Astrocyte (in vitro differentiated cells and primary cell): ENCODE measurements around the gene EFNA2. TPM values are rescaled to one million over a fixed set of nuclear protein-coding genes. Genes with fewer than 3 reads are reported as not detected.

ENCODE experiments used
- DNase-seq: peaks from one replicate; pipeline ENCODE4 v3.0.0-alpha.2; 2010; ENCODE audit warnings: low read depth
- FAIRE-seq: peaks from 2 replicates; lab custom pipeline; 2011; peaks lifted over from hg19 to GRCh38; lab: Jason Lieb, UNC
- H2AFZ ChIP-seq: 2 replicates; pipeline ENCODE4 v1.6.0; 2012; ENCODE audit warnings: low read depth, low read length, inconsistent platforms
- H3K27ac ChIP-seq: 2 replicates; pipeline ENCODE4 v1.5.1; 2011; ENCODE audit warnings: low read depth, low read length, inconsistent platforms
- H3K27me3 ChIP-seq: 2 replicates; pipeline ENCODE4 v1.6.0; 2011; ENCODE audit warnings: low read length, inconsistent platforms; ENCODE audit not compliant: insufficient read depth
- H3K36me3 ChIP-seq: 2 replicates; pipeline ENCODE4 v1.5.1; 2011; ENCODE audit warnings: low read length, inconsistent platforms; ENCODE audit not compliant: insufficient read depth
- H3K4me1 ChIP-seq: 2 replicates; pipeline ENCODE4 v1.5.1; 2011; ENCODE audit warnings: low read length, inconsistent platforms; ENCODE audit not compliant: insufficient read depth
- H3K4me2 ChIP-seq: 2 replicates; pipeline ENCODE4 v1.6.0; 2012; ENCODE audit warnings: low read length, inconsistent platforms
- H3K4me3 ChIP-seq: 2 replicates; pipeline ENCODE4 v1.5.1; 2011; ENCODE audit warnings: low read depth, mild to moderate bottlenecking, low read length, inconsistent platforms; ENCODE audit not compliant: insufficient read depth
- H3K79me2 ChIP-seq: 2 replicates; pipeline ENCODE4 v1.6.0; 2012; ENCODE audit warnings: mild to moderate bottlenecking, low read length, inconsistent platforms; ENCODE audit not compliant: insufficient read depth
- H3K9ac ChIP-seq: 2 replicates; pipeline ENCODE4 v1.6.0; 2012; ENCODE audit warnings: mild to moderate bottlenecking, low read length, inconsistent platforms
- H3K9me3 ChIP-seq: 2 replicates; pipeline ENCODE4 v1.5.1; 2012; ENCODE audit warnings: low read depth, mild to moderate bottlenecking, low read length, inconsistent platforms; ENCODE audit not compliant: insufficient read depth
- H4K20me1 ChIP-seq: 2 replicates; pipeline ENCODE4 v1.6.0; 2012; ENCODE audit warnings: low read length, inconsistent platforms; ENCODE audit not compliant: insufficient read depth
- H3K27ac Mint-ChIP-seq: one replicate; pipeline ENCODE4 v1.8.0; 2021; ENCODE audit warnings: mild to moderate bottlenecking, mixed read lengths; ENCODE audit not compliant: unreplicated experiment
- H3K27me3 Mint-ChIP-seq: one replicate; pipeline ENCODE4 v1.8.0; 2021; ENCODE audit warnings: low read depth, mixed read lengths; ENCODE audit not compliant: unreplicated experiment
- H3K36me3 Mint-ChIP-seq: one replicate; pipeline ENCODE4 v1.8.0; 2021; ENCODE audit warnings: low read depth, mixed read lengths; ENCODE audit not compliant: unreplicated experiment
- H3K4me1 Mint-ChIP-seq: one replicate; pipeline ENCODE4 v1.8.0; 2021; ENCODE audit warnings: low read depth, mixed read lengths; ENCODE audit not compliant: unreplicated experiment
- H3K4me3 Mint-ChIP-seq: one replicate; pipeline ENCODE4 v1.8.0; 2021; ENCODE audit warnings: mild to moderate bottlenecking, moderate library complexity, mixed read lengths; ENCODE audit not compliant: unreplicated experiment
- H3K9me3 Mint-ChIP-seq: one replicate; pipeline ENCODE4 v1.8.0; 2021; ENCODE audit warnings: mild to moderate bottlenecking, mixed read lengths; ENCODE audit not compliant: unreplicated experiment
- EZH2 ChIP-seq: IDR thresholded peaks from 2 replicates; pipeline ENCODE4 v1.6.1; 2012; ENCODE audit warnings: mild to moderate bottlenecking, low read length, inconsistent platforms; ENCODE audit not compliant: insufficient read depth
- total RNA-seq: library from RNA; stranded (reverse); gene quantifications from 2 replicates; pipeline ENCODE4 v1.2.1, GENCODE V29; 2021
- TF ChIP-seq, protein P1 (sequence below): IDR thresholded peaks from 2 replicates; pipeline ENCODE4 v1.5.1; 2011; ENCODE audit warnings: low read depth, mild to moderate bottlenecking, inconsistent platforms, low read length, moderate library complexity; ENCODE audit not compliant: insufficient read depth

EFNA2 gene
- total RNA-seq, 1 donor from 2014 or later: 8.4 TPM

GRCh38 chr19:1300744-1301490 is 15.2 kb downstream of the EFNA2 start:
- Histone ChIP-seq H3K79me2 (no peaks in the 10 kb centered on the region), H3K4me2 (no peak overlapping the region), H3K27ac (no peak overlapping the region), H2AFZ (no peak overlapping the region), H3K9ac (no peak overlapping the region), H3K4me1 (no peaks in the 10 kb centered on the region), H4K20me1 (no peaks in the 10 kb centered on the region), H3K4me3 (no peak overlapping the region), H3K36me3 (no peaks in the 10 kb centered on the region), H3K27me3 (peaks cover 4% of the 10 kb centered on the region), H3K9me3 (no peaks in the 10 kb centered on the region)
- Mint-ChIP-seq H3K4me1 (no peaks in the 10 kb centered on the region), H3K36me3 (no peaks in the 10 kb centered on the region), H3K27ac (no peak overlapping the region), H3K4me3 (no peak overlapping the region), H3K27me3 (peaks cover 2% of the 10 kb centered on the region), H3K9me3 (no peaks in the 10 kb centered on the region)
- FAIRE-seq (no peak), DNase-seq (no peak)
- TF ChIP-seq EZH2: no peak
- TF ChIP-seq, protein P1, sequence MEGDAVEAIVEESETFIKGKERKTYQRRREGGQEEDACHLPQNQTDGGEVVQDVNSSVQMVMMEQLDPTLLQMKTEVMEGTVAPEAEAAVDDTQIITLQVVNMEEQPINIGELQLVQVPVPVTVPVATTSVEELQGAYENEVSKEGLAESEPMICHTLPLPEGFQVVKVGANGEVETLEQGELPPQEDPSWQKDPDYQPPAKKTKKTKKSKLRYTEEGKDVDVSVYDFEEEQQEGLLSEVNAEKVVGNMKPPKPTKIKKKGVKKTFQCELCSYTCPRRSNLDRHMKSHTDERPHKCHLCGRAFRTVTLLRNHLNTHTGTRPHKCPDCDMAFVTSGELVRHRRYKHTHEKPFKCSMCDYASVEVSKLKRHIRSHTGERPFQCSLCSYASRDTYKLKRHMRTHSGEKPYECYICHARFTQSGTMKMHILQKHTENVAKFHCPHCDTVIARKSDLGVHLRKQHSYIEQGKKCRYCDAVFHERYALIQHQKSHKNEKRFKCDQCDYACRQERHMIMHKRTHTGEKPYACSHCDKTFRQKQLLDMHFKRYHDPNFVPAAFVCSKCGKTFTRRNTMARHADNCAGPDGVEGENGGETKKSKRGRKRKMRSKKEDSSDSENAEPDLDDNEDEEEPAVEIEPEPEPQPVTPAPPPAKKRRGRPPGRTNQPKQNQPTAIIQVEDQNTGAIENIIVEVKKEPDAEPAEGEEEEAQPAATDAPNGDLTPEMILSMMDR: no peak

DNA sequence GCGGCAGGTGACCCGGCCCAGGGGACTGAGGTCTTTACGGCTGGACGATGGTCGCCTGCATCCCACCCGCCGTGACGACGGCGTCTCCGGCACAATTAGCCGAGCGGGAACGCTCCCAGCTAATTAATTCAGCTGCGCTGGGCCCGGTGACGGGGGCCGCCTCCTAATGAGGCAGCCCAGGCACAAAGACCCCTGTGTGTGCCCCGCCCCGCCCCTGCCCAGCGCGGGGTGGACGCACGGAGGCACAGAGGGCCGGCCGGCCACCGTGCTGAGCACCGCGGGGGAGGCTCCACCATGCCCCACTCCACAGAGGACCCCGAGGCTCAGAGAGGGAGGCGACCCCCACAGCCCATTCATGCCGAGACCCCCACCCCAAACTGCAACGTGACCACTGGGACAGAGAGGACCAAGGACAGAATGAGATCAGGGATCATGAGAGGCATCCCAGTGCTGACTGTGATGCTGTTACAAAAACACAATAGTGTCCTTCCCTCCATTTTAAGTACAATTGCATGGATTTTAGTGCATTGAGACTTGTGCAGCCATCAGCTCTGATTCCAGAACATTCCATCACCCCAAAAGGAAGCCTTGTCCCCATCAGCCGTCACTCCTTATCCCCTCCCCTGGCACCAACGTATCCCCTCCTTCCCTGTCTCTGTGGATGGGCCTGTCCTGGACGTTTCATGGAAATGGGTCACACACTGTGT is 17.0 kb downstream of the EFNA2 start:
- peak overlapping the region; percentile 60 for H2AFZ ChIP-seq
- H4K20me1 ChIP-seq: no peaks in the 10 kb centered on the region
- no peak for DNase-seq
- Mint-ChIP-seq H3K27me3 (peaks cover 2% of the 10 kb centered on the region), H3K9me3 (no peaks in the 10 kb centered on the region), H3K4me1 (no peaks in the 10 kb centered on the region), H3K27ac (no peak overlapping the region), H3K4me3 (no peak overlapping the region), H3K36me3 (no peaks in the 10 kb centered on the region)
- no peaks in the 10 kb centered on the region for H3K79me2 ChIP-seq
- H3K9me3 ChIP-seq: no peaks in the 10 kb centered on the region
- no peak overlapping the region for H3K4me3 ChIP-seq
- peaks cover 4% of the 10 kb centered on the region for H3K27me3 ChIP-seq
- H3K27ac ChIP-seq: no peak overlapping the region
- H3K36me3 ChIP-seq: no peaks in the 10 kb centered on the region
- H3K4me1 ChIP-seq: no peaks in the 10 kb centered on the region
- FAIRE-seq: no peak
- no peak overlapping the region for H3K4me2 ChIP-seq
- TF ChIP-seq, protein P1: no peak
- no peak for TF ChIP-seq EZH2
- H3K9ac ChIP-seq: no peak overlapping the region
